H54 (cell line): ENCODE results near the gene CAD.
A peak's percentile ranks its signal among the peaks of the same experiment; 100 is the strongest.
"Not testable (repeated sequence)": the region's sequence is repeated elsewhere in the genome, so short reads cannot be mapped to it uniquely, and the experiment has no call there.

Source experiments
- DNase-seq: peaks from one replicate; pipeline ENCODE4 v3.0.0; 2011; ENCODE audit warnings: low spot score, mixed read lengths; ENCODE audit not compliant: insufficient read length
- FAIRE-seq: peaks from 3 replicates; lab custom pipeline; 2011; peaks lifted over from hg19 to GRCh38; lab: Jason Lieb, UNC
- POLR2A ChIP-seq: IDR thresholded peaks from 2 replicates; pipeline ENCODE4 v1.6.1; 2011; ENCODE audit warnings: low read depth, mild to moderate bottlenecking, low read length

Gene CAD

DNA sequence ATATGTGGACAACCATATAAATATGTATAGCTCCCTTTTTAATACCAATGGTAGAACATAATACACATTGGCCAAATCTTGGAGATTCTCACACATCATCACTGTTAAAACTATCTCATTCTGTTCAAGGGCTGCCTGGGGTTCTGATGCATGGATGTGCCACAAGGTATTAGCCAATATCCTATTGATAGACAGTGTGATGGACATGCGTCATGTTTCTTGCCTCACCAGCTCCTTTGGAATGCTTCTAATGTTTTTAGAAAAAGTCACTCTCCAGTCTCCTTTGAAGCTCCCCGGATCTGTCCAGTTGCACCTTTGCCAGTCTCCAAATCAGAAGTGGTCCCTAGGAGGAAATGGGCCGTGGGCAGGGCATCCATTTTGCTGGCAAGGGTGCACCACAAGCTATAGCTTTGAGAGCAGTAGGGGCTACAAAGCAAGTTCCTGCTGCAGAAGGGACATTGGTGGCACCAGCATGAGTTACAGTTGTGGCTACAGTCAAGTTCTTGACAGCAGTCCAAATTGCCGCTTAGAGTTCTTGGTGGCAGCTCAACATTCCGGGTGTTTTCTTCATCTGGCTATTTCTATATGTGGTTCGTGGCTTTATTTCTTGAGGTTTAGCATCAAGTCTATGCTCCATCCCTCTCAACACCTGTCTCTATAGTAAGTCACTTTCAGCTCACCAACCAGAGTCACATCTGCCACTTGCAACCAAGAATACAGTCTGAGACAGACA lies 30.4 kb upstream of the CAD start:
- TF ChIP-seq POLR2A: no peak
- DNase-seq (no peak), FAIRE-seq (no peak)

DNA sequence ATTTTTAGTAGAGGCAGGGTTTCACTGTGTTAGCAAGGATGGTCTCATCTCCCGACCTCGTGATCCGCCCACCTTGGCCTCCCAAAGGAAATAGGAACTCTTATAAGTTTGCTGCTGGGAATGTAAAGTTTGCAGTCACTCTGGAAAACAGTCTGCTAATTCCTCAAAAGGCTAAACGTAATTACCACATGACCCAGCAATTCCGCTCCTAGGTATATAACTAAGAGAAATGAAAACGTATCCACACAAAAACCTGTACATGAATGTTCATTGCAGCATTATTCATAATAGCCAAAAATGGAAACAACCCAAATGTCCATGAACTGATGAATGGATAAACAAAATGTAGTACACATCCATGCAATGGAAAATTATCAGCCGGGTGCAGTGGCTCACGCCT lies 27.2 kb upstream of the CAD start:
- FAIRE-seq (no peak), DNase-seq (no peak)
- no peak for TF ChIP-seq POLR2A

DNA sequence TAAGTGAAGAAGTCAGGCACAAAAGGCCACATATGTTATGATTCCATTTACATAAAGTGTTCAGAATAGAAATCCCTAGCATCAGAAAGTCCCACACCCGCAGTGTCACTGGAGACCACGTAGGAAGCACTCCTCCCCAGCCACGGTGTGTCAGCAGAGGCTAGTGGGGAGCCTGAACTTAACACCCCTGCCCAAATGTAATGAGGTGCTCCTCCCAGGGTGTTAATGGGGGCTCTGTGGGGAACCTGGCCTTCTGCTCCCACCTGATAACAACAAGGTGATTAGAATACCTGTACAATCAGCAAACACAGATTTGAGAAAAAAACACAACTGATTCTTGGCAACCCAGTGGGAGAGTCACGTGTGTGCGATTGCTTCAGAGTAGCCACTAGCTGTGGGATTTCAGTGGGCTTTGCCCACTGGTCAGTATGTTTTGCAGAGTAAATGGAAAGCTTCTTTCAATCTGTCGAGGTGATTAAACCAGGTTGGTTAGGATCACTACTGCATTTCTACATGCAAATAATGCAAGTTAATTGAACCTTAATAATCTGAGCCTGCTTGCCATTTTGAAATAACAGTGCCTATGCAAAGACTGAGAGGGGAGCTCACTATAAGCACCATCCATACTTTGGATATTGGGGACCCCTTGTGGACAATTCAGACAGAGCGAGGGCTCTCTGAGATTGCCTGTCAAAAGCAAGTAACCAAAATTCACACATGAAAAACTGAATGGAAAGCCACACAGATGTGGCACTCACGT lies 25.9 kb upstream of the CAD start:
- DNase-seq (peak; percentile 35), FAIRE-seq (peak; percentile 71)
- TF ChIP-seq POLR2A: no peak

DNA sequence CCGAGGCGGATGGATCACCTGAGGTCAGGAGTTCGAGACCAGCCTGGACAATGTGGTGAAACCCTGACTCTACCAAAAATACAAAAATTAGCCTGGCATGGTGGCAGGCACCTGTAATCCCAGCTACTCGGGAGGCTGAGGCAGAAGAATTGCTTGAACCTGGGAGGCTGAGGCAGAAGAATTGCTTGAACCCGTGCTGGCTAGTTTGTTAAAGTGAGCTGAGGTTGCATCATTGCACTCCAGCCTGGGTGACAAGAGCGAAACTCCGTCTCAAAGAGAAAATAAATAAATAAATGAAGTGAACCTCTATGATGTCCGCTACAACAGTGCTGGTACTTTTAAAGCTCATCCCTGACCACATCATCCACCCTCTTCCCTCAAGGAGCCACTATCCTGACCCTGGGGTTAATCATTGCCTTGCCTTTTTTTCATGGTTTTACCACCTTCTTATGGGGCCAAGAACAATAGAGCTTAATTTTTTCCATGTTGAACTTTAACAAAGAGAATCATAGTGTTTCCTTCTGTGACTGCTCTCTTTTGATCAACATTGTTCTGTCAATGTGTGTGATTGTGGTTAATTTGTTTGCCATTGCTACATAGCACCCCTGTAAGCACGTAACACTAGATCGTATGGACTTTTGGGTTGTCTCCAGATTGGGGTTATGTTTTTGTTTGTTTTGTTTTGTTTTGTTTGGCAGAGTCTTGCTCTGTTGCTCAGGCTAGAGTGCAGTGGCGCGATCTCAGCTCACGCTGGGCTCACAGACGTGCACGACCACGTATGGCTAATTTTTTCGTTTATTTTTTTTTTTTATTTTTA lies 22.4 kb upstream of the CAD start:
- DNase-seq: no peak
- no peak for TF ChIP-seq POLR2A
- no peak for FAIRE-seq

DNA sequence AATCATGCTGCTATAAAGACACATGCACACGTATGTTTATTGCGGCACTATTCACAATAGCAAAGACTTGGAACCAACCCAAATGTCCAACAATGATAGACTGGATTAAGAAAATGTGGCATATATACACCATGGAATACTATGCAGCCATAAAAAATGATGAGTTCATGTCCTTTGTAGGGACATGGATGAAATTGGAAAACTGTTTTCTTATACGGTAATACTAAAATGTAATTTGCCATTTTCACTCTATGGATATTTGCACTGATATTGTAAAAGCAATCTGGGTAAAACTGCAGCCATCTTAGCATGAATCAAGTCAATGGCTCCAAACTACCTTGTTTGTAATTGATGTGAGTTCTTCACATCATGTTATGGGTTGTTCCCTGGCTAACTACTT lies 21.4 kb upstream of the CAD start:
- DNase-seq, FAIRE-seq: not testable (repeated sequence)

DNA sequence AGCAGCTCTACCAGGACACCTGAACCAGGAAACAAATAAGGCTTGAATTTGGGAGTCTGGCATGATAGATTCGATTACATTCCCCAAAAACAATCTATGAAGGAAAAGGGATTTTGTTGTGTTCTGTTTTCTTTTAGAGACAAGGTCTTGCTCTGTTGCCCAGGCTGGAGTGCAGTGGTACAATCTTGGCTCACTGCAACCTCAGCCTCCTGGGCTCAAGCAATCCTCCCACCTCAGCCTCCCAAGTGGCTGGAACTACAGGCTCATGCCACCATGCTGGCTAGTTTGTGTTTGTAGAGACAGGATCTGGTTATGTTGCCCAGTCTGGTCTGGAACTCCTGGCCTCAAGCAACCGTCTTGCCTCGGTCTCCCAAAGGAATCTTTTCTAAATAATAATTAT lies 19.1 kb upstream of the CAD start:
- DNase-seq, FAIRE-seq: not testable (repeated sequence)

DNA sequence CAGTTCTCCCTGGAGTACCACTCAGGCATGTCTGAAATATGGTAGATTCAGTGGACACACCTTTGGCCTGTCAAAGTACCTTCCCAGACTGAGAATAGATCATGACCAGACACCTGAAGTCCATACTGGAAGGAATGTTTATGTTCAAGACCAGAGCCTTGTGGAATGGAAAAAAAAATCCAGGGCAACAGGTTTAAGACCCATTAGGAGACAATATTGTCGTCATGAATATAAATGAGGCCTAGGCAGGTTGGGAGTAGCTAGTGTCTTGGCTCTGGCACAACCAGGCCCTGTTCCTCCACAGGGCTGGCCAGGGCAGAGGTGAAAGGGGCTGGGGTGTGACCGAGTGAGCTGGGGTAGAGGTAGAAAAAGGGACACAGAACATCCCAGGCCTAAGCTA lies 18.5 kb upstream of the CAD start:
- no peak for TF ChIP-seq POLR2A
- DNase-seq (no peak), FAIRE-seq (no peak)

DNA sequence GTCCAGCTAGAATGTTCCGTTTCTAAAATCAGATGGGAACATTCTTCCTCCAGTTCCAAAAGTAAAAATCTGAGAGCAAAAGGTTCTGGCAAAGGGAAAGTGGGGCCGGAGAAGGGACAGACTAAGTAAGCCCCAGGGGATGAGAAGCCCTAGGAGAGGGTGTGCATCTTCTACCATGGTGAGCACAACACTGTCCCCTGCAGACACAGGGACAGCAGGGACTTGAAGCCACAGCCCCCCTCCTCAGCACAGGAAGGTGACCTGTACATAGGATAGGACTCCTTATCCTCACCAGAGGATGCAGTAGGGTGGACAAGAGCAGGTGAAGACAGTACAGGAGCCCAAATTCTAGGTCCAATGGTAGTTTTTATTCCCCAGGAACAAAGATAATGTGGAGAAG lies 17.9 kb upstream of the CAD start:
- TF ChIP-seq POLR2A: no peak
- no peak for FAIRE-seq
- no peak for DNase-seq

DNA sequence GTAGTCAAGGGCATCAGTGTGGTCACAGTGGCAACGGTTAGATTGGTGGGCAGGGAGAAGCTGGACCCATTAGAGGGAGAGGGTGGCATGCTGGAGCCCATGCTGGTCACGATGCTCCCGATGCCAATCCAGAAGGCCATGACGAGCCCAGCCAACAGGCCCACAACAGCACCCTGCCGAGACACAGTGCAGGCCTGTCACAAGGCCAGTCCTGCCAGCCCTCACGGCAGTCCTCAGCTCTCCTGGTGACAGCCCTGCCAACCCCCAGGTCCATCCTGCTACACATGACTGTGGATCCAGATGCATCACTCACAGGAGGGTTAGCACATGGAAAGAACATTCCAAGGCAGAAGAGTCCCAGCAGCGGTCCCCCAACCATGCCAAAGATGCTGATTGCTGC lies 15.5 kb upstream of the CAD start:
- FAIRE-seq: no peak
- DNase-seq: no peak
- TF ChIP-seq POLR2A: no peak

DNA sequence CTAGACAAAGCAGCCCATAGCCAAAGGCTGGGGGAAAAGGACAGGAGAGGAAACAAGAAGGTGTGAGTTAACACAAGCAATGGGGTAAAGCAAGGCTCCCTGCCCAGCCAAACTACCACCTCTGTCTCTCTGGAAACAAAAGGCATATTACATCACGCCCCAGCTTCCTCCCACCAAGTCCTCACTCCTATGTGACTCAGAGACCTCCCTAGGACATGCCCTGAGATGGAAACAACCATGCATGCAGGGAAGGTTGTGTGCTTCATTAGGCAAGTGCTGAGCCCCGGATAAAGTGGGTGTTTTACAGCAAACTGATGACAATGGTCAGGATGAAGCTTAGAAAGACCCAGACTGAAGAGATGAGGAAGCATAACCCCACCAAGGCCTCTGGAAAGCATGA lies 14.3 kb upstream of the CAD start:
- FAIRE-seq: no peak
- no peak for TF ChIP-seq POLR2A
- no peak for DNase-seq

DNA sequence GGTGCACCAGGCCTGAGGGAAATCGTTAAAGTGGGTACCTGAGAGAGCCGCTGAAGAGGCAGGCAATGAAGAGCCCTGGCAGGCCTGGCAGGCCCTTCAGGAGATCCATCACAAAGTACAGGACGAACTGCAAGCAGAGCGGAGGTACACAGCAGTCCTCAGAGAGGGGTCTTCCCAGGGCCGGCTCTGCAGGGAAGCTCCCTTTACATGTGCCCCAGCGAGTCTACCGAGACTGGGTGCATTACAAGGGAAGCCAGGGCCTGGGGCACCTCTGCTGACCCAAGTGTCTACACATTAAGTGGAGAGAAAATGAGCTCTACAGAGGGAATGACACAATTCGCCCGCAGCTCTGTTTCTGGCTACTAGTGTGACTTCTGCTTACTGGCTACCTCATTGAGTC lies 13.4 kb upstream of the CAD start:
- no peak for TF ChIP-seq POLR2A
- no peak for FAIRE-seq
- DNase-seq: no peak

DNA sequence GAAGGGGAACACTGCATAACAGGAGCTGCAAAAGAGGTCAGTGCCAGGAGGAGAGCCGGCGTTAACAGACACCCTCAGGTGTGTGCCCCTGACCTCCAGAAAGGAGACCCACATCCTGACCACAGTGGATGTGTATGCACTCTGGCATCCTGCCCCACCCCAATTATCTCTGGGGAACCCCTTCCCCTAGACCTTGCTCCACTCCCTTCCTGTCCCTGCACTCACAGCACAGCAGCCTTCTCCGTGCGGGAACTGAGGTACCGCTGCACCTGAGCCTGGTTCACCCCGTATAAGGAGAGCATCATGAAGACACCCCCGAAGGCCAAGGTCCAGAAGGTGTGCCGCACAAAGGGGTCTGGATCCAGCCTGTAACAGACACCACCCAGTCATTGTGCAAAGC lies 12.6 kb upstream of the CAD start:
- no peak for TF ChIP-seq POLR2A
- FAIRE-seq (no peak), DNase-seq (no peak)

DNA sequence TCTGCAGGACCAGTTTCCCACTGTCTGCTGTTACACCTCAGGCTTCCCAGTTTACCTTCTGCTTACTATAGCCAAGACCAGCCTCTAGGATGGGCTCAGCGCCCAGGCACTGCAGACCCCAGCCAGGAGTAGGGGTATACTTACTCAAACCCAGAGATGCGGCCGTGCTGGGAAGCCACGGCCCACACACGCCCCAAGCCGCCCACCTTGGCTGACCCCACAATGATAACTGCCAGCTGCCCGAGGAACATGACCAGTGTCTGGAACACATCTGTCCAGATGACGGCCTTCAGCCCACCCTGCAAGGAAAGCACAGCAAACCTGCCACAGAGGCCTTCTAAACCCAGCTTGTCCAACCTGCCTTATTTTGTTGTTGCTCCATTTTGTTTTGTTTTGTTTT lies 12.0 kb upstream of the CAD start:
- FAIRE-seq (no peak), DNase-seq (no peak)
- TF ChIP-seq POLR2A: no peak

DNA sequence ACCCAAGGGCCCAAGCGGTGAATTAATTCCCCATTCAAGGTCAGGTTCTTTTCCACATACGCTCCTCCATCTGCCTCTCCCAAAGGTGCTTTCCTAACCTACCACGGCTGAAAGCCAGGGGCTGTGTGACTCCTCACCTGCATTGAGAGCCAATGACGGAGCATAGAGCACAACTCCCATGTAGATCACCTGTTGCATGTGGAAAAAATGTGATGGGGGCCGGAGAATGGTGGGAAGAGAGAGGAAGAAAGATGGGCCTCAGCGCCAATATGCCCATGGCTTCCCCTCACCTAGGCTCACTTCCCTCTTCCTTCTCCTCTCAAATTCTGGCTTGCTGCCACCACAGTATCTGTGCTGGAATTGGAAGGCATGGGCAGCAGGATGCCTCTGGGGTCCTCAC lies 10.8 kb upstream of the CAD start:
- DNase-seq (no peak), FAIRE-seq (no peak)
- no peak for TF ChIP-seq POLR2A
